ENCODE measurements around the gene NXF1. TPM values are rescaled to one million over a fixed set of nuclear protein-coding genes. Genes with fewer than 3 reads are reported as not detected.
A peak's percentile ranks its signal among the peaks of the same experiment; 100 is the strongest.
"Not testable (repeated sequence)": the region's sequence is repeated elsewhere in the genome, so short reads cannot be mapped to it uniquely, and the experiment has no call there.

NXF1 gene
- total RNA-seq, 1 donor from 2014 or later = 42.7 TPM

DNA sequence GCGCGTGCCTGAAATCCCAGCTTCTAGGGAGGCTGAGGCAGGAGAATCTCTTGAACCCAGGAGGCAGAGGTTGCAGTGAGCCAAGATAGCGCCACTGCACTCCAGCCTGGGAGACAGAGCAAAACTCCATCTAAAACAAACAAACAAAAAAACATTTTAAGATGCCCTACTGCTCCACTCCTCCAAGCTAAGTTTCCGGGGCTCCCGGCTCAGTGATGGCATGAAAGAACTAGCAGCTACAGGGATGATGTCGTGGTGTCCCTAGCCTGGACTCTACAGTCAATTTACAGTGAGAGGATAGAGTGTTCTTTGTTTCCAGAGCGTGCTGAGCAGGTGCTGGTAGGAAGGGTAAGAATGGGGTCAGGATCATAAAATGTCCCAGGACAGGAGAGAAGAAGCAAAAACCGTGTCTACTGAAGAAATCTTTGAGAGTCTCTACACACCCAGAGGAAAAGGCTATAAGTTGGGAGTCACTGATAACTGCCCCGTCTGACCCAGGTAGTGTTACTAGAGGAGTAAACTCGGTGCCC, 50.1 kb downstream of the NXF1 start:
- intact Hi-C loops (cut with DNase I) = no loop called here

DNA sequence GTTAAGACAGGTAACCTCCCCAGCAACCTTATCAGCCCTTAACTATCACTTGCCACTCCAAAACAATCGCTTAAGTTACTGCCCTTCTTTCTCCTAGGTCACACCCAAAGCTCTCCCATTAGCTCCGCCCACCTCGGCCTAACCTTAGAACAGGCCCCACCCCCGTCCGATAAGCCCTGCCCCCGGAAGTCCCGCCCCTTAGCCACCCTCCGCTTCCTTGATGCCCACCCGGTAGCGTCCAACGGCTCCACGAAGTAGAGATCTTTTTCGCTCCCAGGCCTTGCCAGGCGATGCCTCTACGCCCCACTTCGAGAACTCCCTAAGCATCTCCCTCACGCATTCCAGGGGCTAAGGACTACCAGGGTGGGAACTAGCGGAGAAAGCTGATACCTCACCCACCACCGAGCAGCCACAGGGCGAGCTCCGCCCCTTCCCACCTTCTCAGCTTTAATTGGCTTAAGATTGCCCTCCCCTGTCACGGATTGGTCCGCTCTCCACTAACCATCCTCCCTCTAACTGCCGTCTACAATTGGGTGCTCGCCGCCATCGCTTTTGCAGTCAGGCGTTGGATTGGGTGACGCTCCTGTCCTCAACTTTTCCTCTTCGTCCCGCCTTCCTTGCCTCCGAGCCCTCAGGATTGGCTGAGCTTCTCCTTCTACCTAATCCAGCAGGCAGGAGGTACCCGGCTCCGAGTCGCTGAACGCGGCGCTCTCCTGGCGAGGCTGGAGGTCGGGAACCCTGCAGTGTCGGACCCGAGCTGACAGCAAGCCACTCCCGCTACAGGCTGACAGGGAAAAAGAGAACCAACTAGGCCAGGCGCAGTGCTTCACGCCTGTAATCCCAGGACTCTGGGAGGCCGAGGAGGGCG, 51.3 kb downstream of the NXF1 start, which contains the start of gene ZBTB3:
Gene ZBTB3, minus strand, starts transcription at position 425 of the 868 bp plus-strand sequence. CDS start 496 bp downstream, outside the sequence.
- DNase-seq (ENCODE audit: missing footprints) (peak; percentile 98), ATAC-seq (peak; percentile 98)
- intact Hi-C loops (cut with DNase I) = loop anchor here (1.0 kb wide), 1 partner anchor 27 kb away; the partner anchor contains the start of gene HNRNPUL2

More for the DNA sequence above, 50.1 kb downstream of the NXF1 start:
- no peak for DNase-seq (ENCODE audit: missing footprints)
- no peak for ATAC-seq

DNA sequence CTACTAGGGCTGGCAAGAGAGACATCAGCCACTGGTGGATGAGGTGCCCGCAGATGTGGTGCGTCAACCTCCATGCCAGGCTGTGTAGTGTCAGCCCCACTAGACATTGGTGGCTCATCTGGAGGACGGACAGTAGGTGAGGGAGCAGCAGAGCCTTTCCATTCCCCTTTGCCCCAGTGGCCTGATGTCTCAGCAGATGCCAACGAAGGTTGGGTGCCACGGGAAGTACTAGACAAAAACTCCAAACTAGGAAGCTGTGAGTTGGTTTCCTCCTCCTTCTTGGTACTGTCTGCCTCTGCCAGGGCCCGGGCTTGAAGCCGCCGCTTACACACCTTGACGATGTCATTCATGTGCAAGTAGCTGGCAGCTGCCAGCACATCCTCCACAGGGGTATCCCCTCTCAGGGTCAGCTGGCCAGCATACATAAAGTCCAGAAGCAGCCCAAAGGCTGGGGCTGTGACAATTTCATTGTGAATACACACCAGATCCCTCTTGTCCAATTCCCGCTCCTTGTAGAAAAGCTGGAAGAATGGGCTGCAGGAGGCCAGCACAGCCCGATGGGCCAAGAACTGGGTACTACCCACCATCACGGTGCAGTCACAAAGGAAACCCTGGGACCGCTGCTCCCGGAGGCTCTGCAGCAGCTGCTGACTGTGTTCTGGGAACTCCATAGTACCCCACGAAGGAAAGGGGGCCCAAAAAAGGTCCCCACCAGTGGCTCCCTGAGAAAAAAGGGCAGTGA, 52.1 kb downstream of the NXF1 start:
- ATAC-seq (no peak), DNase-seq (ENCODE audit: missing footprints) (no peak)
- intact Hi-C loops (cut with DNase I) = loop anchor here (1.0 kb wide), 1 partner anchor 26 kb away; the partner anchor contains the start of gene HNRNPUL2

DNA sequence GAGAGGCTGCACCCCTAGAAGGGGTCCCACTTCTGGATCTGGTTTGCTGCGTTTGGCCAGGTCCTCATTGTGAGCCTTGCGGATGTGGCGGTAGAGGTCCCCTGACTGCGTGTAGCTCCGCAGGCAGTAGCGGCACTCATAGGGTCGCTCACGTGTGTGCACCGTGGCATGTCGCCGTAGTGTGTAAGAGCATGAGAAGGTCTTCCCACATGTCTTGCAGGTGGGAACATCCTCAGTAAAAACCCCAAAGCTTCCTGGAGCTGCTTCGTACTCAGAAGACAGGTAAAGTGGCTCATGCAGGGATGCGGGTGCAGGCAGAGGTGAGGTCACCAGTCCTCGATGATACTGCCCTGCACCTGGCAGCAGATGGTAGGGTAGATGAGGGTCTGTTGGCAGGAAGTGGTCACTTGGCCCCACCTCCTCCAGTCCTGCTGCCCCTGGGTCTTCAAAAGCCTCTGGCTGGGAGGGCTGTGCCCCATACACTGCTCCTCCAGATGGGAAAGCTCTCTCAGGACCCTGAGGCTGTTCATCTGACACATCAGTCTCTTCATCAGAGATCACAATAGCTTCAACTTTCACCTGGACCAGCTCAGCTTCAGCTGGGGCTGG, 53.0 kb downstream of the NXF1 start:
- intact Hi-C loops (cut with DNase I) = no loop called here
- ATAC-seq = no peak
- no peak for DNase-seq (ENCODE audit: missing footprints)

DNA sequence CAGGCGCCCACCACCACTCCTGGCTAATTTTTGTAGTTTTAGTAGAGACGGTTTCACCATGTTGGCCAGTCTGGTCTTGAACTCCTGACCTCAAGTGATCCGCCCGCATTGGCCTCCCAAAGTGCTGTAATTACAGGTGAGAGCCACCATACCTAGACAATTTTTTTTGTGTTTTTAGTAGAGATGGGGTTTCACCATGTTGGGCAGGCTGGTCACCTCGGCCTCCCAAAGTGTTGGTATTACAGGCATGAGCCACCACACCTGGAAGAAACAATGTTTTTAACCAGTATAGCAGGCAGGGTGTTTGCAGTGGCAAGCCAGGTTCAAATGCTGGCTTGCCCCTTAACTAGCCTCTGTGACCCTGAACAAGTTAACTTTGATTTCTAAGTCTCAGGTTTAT, 55.3 kb downstream of the NXF1 start:
- DNase-seq (ENCODE audit: missing footprints); ATAC-seq; intact Hi-C loops (cut with DNase I): not testable (repeated sequence)

DNA sequence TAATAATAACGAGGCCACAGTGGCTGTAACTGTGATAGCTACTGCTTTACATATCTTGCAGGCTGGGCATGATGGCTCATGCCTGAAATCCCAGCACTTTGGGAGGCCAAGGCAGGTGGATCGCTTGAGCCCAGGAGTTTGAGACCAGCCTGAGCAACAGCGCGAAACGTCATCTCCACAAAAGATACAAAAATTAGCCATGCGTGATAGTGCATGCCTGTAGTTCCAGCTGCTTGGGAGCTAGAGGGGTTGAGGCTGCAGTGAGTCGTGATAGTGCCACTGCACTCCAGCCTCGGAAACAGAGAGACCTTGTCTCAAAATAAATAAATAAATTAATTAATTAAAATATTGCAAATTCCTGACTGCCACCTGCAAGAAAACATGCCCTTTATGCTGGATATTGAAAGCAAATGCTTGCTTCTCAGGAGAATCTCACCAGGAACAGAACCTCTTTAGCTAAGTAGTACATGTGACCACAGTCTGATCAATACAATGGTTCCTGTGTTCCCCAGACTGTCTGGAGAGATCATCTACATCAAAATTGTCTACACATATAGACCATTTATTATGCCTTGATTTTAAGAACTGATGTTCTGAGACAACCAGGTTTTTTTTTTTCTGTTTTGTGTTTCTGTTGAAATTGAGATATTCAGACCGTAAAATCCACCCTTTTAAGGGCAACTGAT, 57.6 kb downstream of the NXF1 start:
- ATAC-seq = no peak
- intact Hi-C loops (cut with DNase I) = no loop called here
- no peak for DNase-seq (ENCODE audit: missing footprints)

Small RNA genes within 50 kb of the gene (microRNA-seq; reads per million reads assigned to microRNA genes)
- gene MIR6514 (1.1 reads per million), gene MIR6748 (not detected)

Other genes with a start within 250 kb of the NXF1 start
- gene EEF1G, start 231.5 kb downstream of the NXF1 start, total RNA-seq = 907 TPM
- 13.7 TPM for gene TUT1, start 213.9 kb downstream of the NXF1 start, total RNA-seq
- 34.1 TPM for gene MTA2, start 203.6 kb downstream of the NXF1 start, total RNA-seq
- gene EML3, start 192.7 kb downstream of the NXF1 start, total RNA-seq = 16.4 TPM
- gene ROM1, start 192.2 kb downstream of the NXF1 start, total RNA-seq = 2.4 TPM
- 12.8 TPM for gene B3GAT3, start 183.5 kb downstream of the NXF1 start, total RNA-seq
- 105 TPM for gene GANAB, start 158.8 kb downstream of the NXF1 start, total RNA-seq
- 9.6 TPM for gene INTS5, start 152.1 kb downstream of the NXF1 start, total RNA-seq
- 33.0 TPM for gene C11orf98, start 140.2 kb downstream of the NXF1 start, total RNA-seq
- gene CSKMT, start 140.1 kb downstream of the NXF1 start, total RNA-seq = 4.9 TPM
- gene UQCC3, start 133.8 kb downstream of the NXF1 start, total RNA-seq = 8.1 TPM
- gene LBHD1, start 133.2 kb downstream of the NXF1 start, total RNA-seq = 1.8 TPM
- 88.9 TPM for gene UBXN1, start 126.4 kb downstream of the NXF1 start, total RNA-seq
- 4.5 TPM for gene LRRN4CL, start 115.9 kb downstream of the NXF1 start, total RNA-seq
- 23.0 TPM for gene BSCL2, start 98.0 kb downstream of the NXF1 start, total RNA-seq
- not detected for gene GNG3, start 97.8 kb downstream of the NXF1 start, total RNA-seq
- 33.8 TPM for gene HNRNPUL2, start 78.0 kb downstream of the NXF1 start, total RNA-seq
- gene TTC9C, start 77.0 kb downstream of the NXF1 start, total RNA-seq = 14.1 TPM
- gene ZBTB3, start 51.3 kb downstream of the NXF1 start, total RNA-seq = 11.5 TPM
- gene POLR2G, start 43.9 kb downstream of the NXF1 start, total RNA-seq = 38.2 TPM
- 8.2 TPM for gene TAF6L, start 34.0 kb downstream of the NXF1 start, total RNA-seq
- gene TMEM179B, start 18.0 kb downstream of the NXF1 start, total RNA-seq = 21.6 TPM
- 18.0 TPM for gene TMEM223, start 13.4 kb downstream of the NXF1 start, total RNA-seq
- 18.5 TPM for gene STX5, start 26.6 kb upstream of the NXF1 start, total RNA-seq
- not detected for gene TEX54, start 27.4 kb upstream of the NXF1 start, total RNA-seq
- 25.4 TPM for gene WDR74, start 34.1 kb upstream of the NXF1 start, total RNA-seq
- gene SLC3A2, start 75.5 kb upstream of the NXF1 start, total RNA-seq = 39.7 TPM
- gene CHRM1, start 115.9 kb upstream of the NXF1 start, total RNA-seq = not detected
- gene SLC22A6, start 179.5 kb upstream of the NXF1 start, total RNA-seq = not detected
- not detected for gene SLC22A8, start 210.4 kb upstream of the NXF1 start, total RNA-seq

Measured in Right ventricle myocardium inferior (tissue), 1 donor.